ENCODE measurements around the gene MRPL28.

DNA sequence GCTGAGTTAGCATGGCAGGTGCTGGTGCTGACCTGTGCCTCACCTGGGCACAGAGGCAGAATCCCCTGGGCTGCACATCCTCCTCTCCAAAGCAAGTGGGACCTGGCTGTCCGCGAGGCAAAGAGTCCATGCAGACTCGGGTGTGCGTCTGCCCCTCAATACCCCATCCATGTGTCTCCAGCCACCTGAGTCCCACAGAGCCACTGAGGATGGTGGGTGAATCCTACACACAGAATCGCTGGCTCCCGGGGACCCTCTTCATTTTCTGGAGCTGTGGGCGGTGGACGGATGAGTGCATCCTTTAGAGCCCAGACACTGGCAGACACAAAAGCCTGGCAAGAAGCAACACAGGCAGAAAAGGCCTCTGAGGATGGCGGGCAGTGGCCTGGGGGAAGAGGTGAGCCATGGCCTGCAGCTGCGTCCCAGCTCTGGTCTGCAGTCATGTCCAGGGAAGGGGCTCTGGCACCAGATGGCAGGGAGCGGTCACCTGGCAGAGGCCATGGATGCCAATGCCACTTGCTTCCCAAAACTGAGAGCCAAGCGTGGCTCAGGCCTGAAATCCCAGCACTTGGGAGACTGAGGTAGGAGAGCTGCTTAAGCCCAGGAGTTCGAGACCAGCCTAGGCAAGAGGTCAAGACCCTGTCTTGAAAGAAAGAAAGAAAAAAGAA, 47.7 kb downstream of the MRPL28 start:
- TF ChIP-seq, protein P1, sequence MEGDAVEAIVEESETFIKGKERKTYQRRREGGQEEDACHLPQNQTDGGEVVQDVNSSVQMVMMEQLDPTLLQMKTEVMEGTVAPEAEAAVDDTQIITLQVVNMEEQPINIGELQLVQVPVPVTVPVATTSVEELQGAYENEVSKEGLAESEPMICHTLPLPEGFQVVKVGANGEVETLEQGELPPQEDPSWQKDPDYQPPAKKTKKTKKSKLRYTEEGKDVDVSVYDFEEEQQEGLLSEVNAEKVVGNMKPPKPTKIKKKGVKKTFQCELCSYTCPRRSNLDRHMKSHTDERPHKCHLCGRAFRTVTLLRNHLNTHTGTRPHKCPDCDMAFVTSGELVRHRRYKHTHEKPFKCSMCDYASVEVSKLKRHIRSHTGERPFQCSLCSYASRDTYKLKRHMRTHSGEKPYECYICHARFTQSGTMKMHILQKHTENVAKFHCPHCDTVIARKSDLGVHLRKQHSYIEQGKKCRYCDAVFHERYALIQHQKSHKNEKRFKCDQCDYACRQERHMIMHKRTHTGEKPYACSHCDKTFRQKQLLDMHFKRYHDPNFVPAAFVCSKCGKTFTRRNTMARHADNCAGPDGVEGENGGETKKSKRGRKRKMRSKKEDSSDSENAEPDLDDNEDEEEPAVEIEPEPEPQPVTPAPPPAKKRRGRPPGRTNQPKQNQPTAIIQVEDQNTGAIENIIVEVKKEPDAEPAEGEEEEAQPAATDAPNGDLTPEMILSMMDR (IDR thresholded peaks at IDR 0.05 in 2 of 3, conservative IDR thresholded peaks at IDR 0.05 in 1 of 3; ENCODE audit: borderline replicate concordance in 1 of 3, insufficient read depth in 1 of 3, low read depth in 2 of 3, low read length in 2 of 3), result no peak
- no peak for TF ChIP-seq FOSL1 (IDR thresholded peaks at IDR 0.05; ENCODE audit: low read depth)
- no peak for TF ChIP-seq POLR2A (IDR thresholded peaks at IDR 0.05; ENCODE audit: borderline replicate concordance, extremely low read depth, insufficient read depth, insufficient read length)
- TF ChIP-seq EZH2 (IDR thresholded peaks at IDR 0.05), result no peak
- TF ChIP-seq SP1 (IDR thresholded peaks at IDR 0.05; ENCODE audit: low read depth), result no peak
- TF ChIP-seq, protein P2, sequence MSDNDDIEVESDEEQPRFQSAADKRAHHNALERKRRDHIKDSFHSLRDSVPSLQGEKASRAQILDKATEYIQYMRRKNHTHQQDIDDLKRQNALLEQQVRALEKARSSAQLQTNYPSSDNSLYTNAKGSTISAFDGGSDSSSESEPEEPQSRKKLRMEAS (IDR thresholded peaks at IDR 0.05), result no peak

All from HCT116 (cell line).